IMR-90 (cell line): ENCODE measurements around the gene NKIRAS1. TPM values are rescaled to one million over a fixed set of nuclear protein-coding genes. Genes with fewer than 3 reads are reported as not detected.

Source experiments
- ATAC-seq: fragments of 200-7000 bp; cut with Tn5 transposase; 2 replicates; pipeline ENCODE4 v1.9.1; 2020; ENCODE audit warnings: low read depth, mild to moderate bottlenecking, moderate library complexity
- BruUV-seq: library from RNA; stranded (reverse); fragments of 400-500 nt; replicated peaks from 2 replicates; lab custom pipeline; 2021; lab: Mats Ljungman, UMichigan
- CTCF ChIA-PET: fragments of 300-600 bp; formaldehyde crosslinking; extraction: SDS; loops from one replicate; lab custom pipeline; 2021; ENCODE audit warnings: antibody characterized with exemption; lab: Yijun Ruan, JAX
- POLR2A ChIA-PET: fragments of 300-600 bp; sonication (Branson Sonifier 250); formaldehyde crosslinking; loops from one replicate; lab custom pipeline; 2022; ENCODE audit warnings: antibody characterized with exemption; ENCODE audit not compliant: unreplicated experiment; lab: Charles Lee
- DNase-seq: peaks from one replicate; pipeline ENCODE4 v3.0.0; 2013
- H2AFZ ChIP-seq: replicated peaks from 2 replicates; pipeline ENCODE3; 2013; ENCODE audit warnings: low read length, mild to moderate bottlenecking; ENCODE audit not compliant: poor library complexity
- H2AK5ac ChIP-seq: 2 replicates; pipeline ENCODE4 v1.6.1; 2013; ENCODE audit warnings: low read depth, low read length, inconsistent platforms
- H2AK9ac ChIP-seq: replicated peaks from 2 replicates; pipeline ENCODE3; 2013; ENCODE audit warnings: mild to moderate bottlenecking, low read depth, low read length, moderate library complexity; ENCODE audit not compliant: poor library complexity
- H2BK120ac ChIP-seq: 2 replicates; pipeline ENCODE4 v1.6.1; 2013; ENCODE audit warnings: low read depth, low read length, inconsistent platforms
- H2BK15ac ChIP-seq: 3 replicates; pipeline ENCODE4 v1.6.1; 2013; ENCODE audit warnings: low read depth, low read length, inconsistent platforms
- H2BK20ac ChIP-seq: 2 replicates; pipeline ENCODE4 v1.6.1; 2013; ENCODE audit warnings: low read depth, mild to moderate bottlenecking, inconsistent platforms, low read length, moderate library complexity
- H2BK5ac ChIP-seq: 2 replicates; pipeline ENCODE4 v1.6.1; 2013; ENCODE audit warnings: mild to moderate bottlenecking, low read depth, low read length, inconsistent platforms; ENCODE audit not compliant: poor library complexity, severe bottlenecking
- H3K14ac ChIP-seq: replicated peaks from 2 replicates; pipeline ENCODE4 v1.6.1; 2013; ENCODE audit warnings: low read depth, low read length, inconsistent platforms
- H3K18ac ChIP-seq: 2 replicates; pipeline ENCODE4 v1.6.1; 2013; ENCODE audit warnings: low read depth, low read length, control low read depth
- H3K23ac ChIP-seq: 2 replicates; pipeline ENCODE4 v1.6.1; 2013; ENCODE audit warnings: low read depth, low read length, inconsistent platforms
- H3K27ac ChIP-seq: 2 replicates; pipeline ENCODE4 v1.5.1; 2013; ENCODE audit warnings: mild to moderate bottlenecking, control low read depth, low read length; ENCODE audit not compliant: insufficient read depth
- H3K27me3 ChIP-seq: 2 replicates; pipeline ENCODE4 v1.6.1; 2013; ENCODE audit warnings: low read length; ENCODE audit not compliant: control insufficient read depth, insufficient read depth
- H3K36me3 ChIP-seq: 2 replicates; pipeline ENCODE4 v1.6.1; 2013; ENCODE audit warnings: low read length, mixed read lengths; ENCODE audit not compliant: control insufficient read depth, insufficient read depth
- H3K4ac ChIP-seq: 2 replicates; pipeline ENCODE4 v1.6.1; 2013; ENCODE audit warnings: low read depth, low read length, inconsistent platforms
- H3K4me1 ChIP-seq: 2 replicates; pipeline ENCODE4 v1.6.1; 2013; ENCODE audit warnings: low read length, mixed read lengths; ENCODE audit not compliant: control insufficient read depth, insufficient read depth
- H3K4me2 ChIP-seq: 2 replicates; pipeline ENCODE4 v1.6.1; 2013; ENCODE audit warnings: low read depth, mild to moderate bottlenecking, control low read depth, low read length, moderate library complexity
- H3K4me3 ChIP-seq: 2 replicates; pipeline ENCODE4 v1.5.1; 2013; ENCODE audit warnings: low read depth, mild to moderate bottlenecking, control low read depth, low read length, moderate library complexity; ENCODE audit not compliant: insufficient read depth
- H3K56ac ChIP-seq: 2 replicates; pipeline ENCODE4 v1.6.1; 2013; ENCODE audit warnings: low read length, inconsistent platforms; ENCODE audit not compliant: insufficient read depth; ENCODE audit errors: extremely low read depth
- H3K79me1 ChIP-seq, 2 experiments: 2 replicates each; pipeline ENCODE4 v1.6.1; 2013; ENCODE audit warnings: low read length in 2 of 2, inconsistent platforms in 1 of 2, low read depth in 1 of 2
- H3K9ac ChIP-seq: 2 replicates; pipeline ENCODE4 v1.6.1; 2013; ENCODE audit warnings: low read depth, low read length, control low read depth
- H3K9me1 ChIP-seq: 2 replicates; pipeline ENCODE4 v1.6.1; 2013; ENCODE audit warnings: low read length, inconsistent platforms; ENCODE audit not compliant: insufficient read depth
- H3K9me3 ChIP-seq: 2 replicates; pipeline ENCODE4 v1.6.1; 2013; ENCODE audit warnings: low read length; ENCODE audit not compliant: control insufficient read depth, insufficient read depth
- H4K20me1 ChIP-seq: 2 replicates; pipeline ENCODE4 v1.6.1; 2013; ENCODE audit warnings: low read length, inconsistent platforms; ENCODE audit not compliant: insufficient read depth
- H4K5ac ChIP-seq: 2 replicates; pipeline ENCODE4 v1.6.1; 2013; ENCODE audit warnings: mild to moderate bottlenecking, low read depth, low read length, control low read depth
- H4K8ac ChIP-seq, 2 experiments: 2 replicates each; pipeline ENCODE4 v1.6.1; 2013; ENCODE audit warnings: low read depth in 2 of 2, low read length in 2 of 2, control low read depth in 1 of 2, inconsistent platforms in 1 of 2
- H4K91ac ChIP-seq: 2 replicates; pipeline ENCODE4 v1.6.1; 2013; ENCODE audit warnings: low read depth, low read length, inconsistent platforms; ENCODE audit not compliant: insufficient read depth
- MAFK ChIP-seq: IDR thresholded peaks from 2 replicates; pipeline ENCODE4 v1.6.1; 2012; ENCODE audit warnings: low read depth, low read length, improper control_type of control experiment
- MXI1 ChIP-seq: IDR thresholded peaks from 2 replicates; pipeline ENCODE4 v1.6.1; 2012; ENCODE audit warnings: low read depth, mild to moderate bottlenecking, low read length, moderate library complexity, borderline replicate concordance
- RCOR1 ChIP-seq: IDR thresholded peaks from 2 replicates; pipeline ENCODE4 v1.6.1; 2012; ENCODE audit warnings: mild to moderate bottlenecking, low read length, improper control_type of control experiment; ENCODE audit not compliant: insufficient replicate concordance
- SMC3 ChIP-seq: fragments of 150-350 bp; IDR thresholded peaks from 2 replicates; pipeline ENCODE4 v1.6.1; 2016; ENCODE audit warnings: low read depth, mild to moderate bottlenecking, antibody characterized with exemption, low read length, moderate library complexity
- WGBS, 2 experiments: methylation state at CpG; one replicate each; pipeline versions ENCODE4 v1.1.5 to v1.1.7; 2013; ENCODE audit warnings: missing lambda C conversion rate in 2 of 2; ENCODE audit not compliant: insufficient read length in 1 of 2; ENCODE audit errors: extremely low coverage in 2 of 2; 5-methylcytosine and 5-hydroxymethylcytosine counted together
- dilution Hi-C: fragments of 300-500 bp; cut with HindIII; formaldehyde crosslinking; loops from one replicate; pipeline ENCODE4 v1.14.3; 2018; ENCODE audit warnings: low sequenced_read_pairs; ENCODE audit not compliant: unreplicated experiment
- in situ Hi-C: fragments of 300-500 bp; cut with MboI; formaldehyde crosslinking; loops from 3 replicates; pipeline ENCODE4 v1.14.3; 2019; ENCODE audit warnings: low sequenced_read_pairs, inconsistent platforms, mixed read lengths
- intact Hi-C: fragments of 100-400 bp; cut with micrococcal nuclease; formaldehyde crosslinking; loops from 2 replicates; pipeline ENCODE4 v1.10.0; 2022
- polyA plus RNA-seq, 3 experiments: library from polyadenylated mRNA; depleted of rRNA; stranded (reverse); fragments of >200 nt; gene quantifications; 2 replicates each; pipeline ENCODE4 v1.2.3, GENCODE V29; 2012; ENCODE audit warnings: low replicate concordance in 1 of 3
- total RNA-seq: library from RNA; depleted of rRNA; stranded (reverse); fragments of >200 nt; gene quantifications from 2 replicates; pipeline ENCODE4 v1.2.3, GENCODE V29; 2012

The NKIRAS1 gene
- total and polyA plus RNA-seq, 2 of the 4 experiments (the other 2 are of a cell fraction): 6.1 to 6.8 TPM

GRCh38 chr3:23894254-23895061 is 22.3 kb downstream of the NKIRAS1 start:
- ChIA-PET POLR2A (no interaction called here), CTCF (interaction anchor here (0.5 to 0.7 kb wide), 2 partner anchors 117 to 1690 kb away, joined by 3 to 5 read pairs; no protein-coding TSS in a partner anchor)
- no peak overlapping the region for H2AK5ac ChIP-seq
- 0 out of 2 replicates have a peak, but pooled peaks cover 2% of the 10 kb centered on the region for H4K20me1 ChIP-seq
- H2BK20ac ChIP-seq: no peak overlapping the region
- no peak overlapping the region for H3K27ac ChIP-seq
- H3K9ac ChIP-seq: no peak overlapping the region
- no peak overlapping the region for H3K4me3 ChIP-seq
- WGBS, 2 experiments: 97% methylated on average over 5 of the region's 8 CpGs; no CpG with 5 or more reads in 1 of the 2 experiments
- intact Hi-C loops (no loop called here), in situ Hi-C loops (loop anchor here (25.0 kb wide), 2 partner anchors 343 to 793 kb away; no protein-coding TSS in a partner anchor), dilution Hi-C loops (no loop called here)
- ATAC-seq: no peak
- H4K5ac ChIP-seq: no peak overlapping the region
- no peak overlapping the region for H3K4ac ChIP-seq
- H3K18ac ChIP-seq: no peak overlapping the region
- H3K79me1 ChIP-seq: peaks cover 15 to 16% of the 10 kb centered on the region in 2 experiments
- no peaks in the 10 kb centered on the region for H3K4me1 ChIP-seq
- no peak overlapping the region for H4K8ac ChIP-seq
- no peak overlapping the region for H4K91ac ChIP-seq
- no peak overlapping the region for H3K14ac ChIP-seq
- no peak overlapping the region for H2AFZ ChIP-seq
- no TSS peak for BruUV-seq
- H3K27me3 ChIP-seq: no peaks in the 10 kb centered on the region
- peaks cover 15% of the 10 kb centered on the region for H3K36me3 ChIP-seq
- no peak overlapping the region for H3K4me2 ChIP-seq
- H3K56ac ChIP-seq: no peak overlapping the region
- no peak overlapping the region for H3K23ac ChIP-seq
- peaks cover 5% of the 10 kb centered on the region; the same call in 1 of the 2 replicates for H3K9me1 ChIP-seq
- no peak overlapping the region for H2BK15ac ChIP-seq
- no peak overlapping the region for H2BK5ac ChIP-seq
- H3K9me3 ChIP-seq: peaks cover 2% of the 10 kb centered on the region; the same call in 1 of the 2 replicates
- no peak overlapping the region for H2BK120ac ChIP-seq
- TF ChIP-seq MAFK: no peak
- no peak for TF ChIP-seq MXI1
- TF ChIP-seq SMC3: no peak
- no peak for TF ChIP-seq RCOR1
- H2AK9ac ChIP-seq: no peak overlapping the region
- DNase-seq: no peak
